GM19397 (cell line): ENCODE results near the gene PIGM.
"Not testable (repeated sequence)": the region's sequence is repeated elsewhere in the genome, so short reads cannot be mapped to it uniquely, and the experiment has no call there.

Source experiments
- ATAC-seq: cut with Tn5 transposase; IDR thresholded peaks from one replicate; pipeline ENCODE4 v1.9.1; 2021; ENCODE audit warnings: mild to moderate bottlenecking, moderate library complexity; ENCODE audit not compliant: unreplicated experiment

Gene PIGM

GRCh38 chr1:160061369-160062229 is 29.8 kb upstream of the PIGM start:
- ATAC-seq = no peak

GRCh38 chr1:160058087-160058486 is 26.3 kb upstream of the PIGM start:
- ATAC-seq = no peak

- ATAC-seq = no peak
Observed at GRCh38 chr1:160056648-160057169, 24.9 kb upstream of the PIGM start.

GRCh38 chr1:160053548-160054365 is 22.0 kb upstream of the PIGM start:
- no peak for ATAC-seq

- no peak for ATAC-seq
Observed at GRCh38 chr1:160052936-160053335, 21.1 kb upstream of the PIGM start.

GRCh38 chr1:160050619-160051018 is 18.8 kb upstream of the PIGM start:
- no peak for ATAC-seq

- not testable (repeated sequence) for ATAC-seq
Observed at GRCh38 chr1:160050182-160050581, 18.4 kb upstream of the PIGM start.

GRCh38 chr1:160049101-160049500 is 17.3 kb upstream of the PIGM start:
- ATAC-seq = no peak

GRCh38 chr1:160048335-160048734 is 16.5 kb upstream of the PIGM start:
- no peak for ATAC-seq

- no peak for ATAC-seq
Observed at GRCh38 chr1:160047111-160047991, 15.6 kb upstream of the PIGM start.

GRCh38 chr1:160046494-160047110 is 14.8 kb upstream of the PIGM start:
- ATAC-seq = no peak

- ATAC-seq = no peak
Observed at GRCh38 chr1:160045653-160046052, 13.9 kb upstream of the PIGM start.

GRCh38 chr1:160043543-160043942 is 11.8 kb upstream of the PIGM start:
- no peak for ATAC-seq

- ATAC-seq = no peak
Observed at GRCh38 chr1:160040476-160040875, 8.7 kb upstream of the PIGM start.

GRCh38 chr1:160032165-160032820 is 503 bp upstream of the PIGM start:
- ATAC-seq = no peak

GRCh38 chr1:160030657-160031364 is 979 bp downstream of the PIGM start:
- ATAC-seq = no peak

GRCh38 chr1:160028426-160028825 is 3.4 kb downstream of the PIGM start:
- no peak for ATAC-seq

- no peak for ATAC-seq
Observed at GRCh38 chr1:160025314-160025713, 6.5 kb downstream of the PIGM start.

GRCh38 chr1:160024195-160024905 is 7.4 kb downstream of the PIGM start:
- no peak for ATAC-seq
